NCI-H1436 treated with DMSO at 0.1 percent for 48 hours (cell line): Measurements from ENCODE around the gene TFAP2E.

Experiments used
- DNase-seq: peaks from one replicate; lab custom pipeline; 2025; lab: John Stamatoyannopoulos, UW

TFAP2E gene

DNA sequence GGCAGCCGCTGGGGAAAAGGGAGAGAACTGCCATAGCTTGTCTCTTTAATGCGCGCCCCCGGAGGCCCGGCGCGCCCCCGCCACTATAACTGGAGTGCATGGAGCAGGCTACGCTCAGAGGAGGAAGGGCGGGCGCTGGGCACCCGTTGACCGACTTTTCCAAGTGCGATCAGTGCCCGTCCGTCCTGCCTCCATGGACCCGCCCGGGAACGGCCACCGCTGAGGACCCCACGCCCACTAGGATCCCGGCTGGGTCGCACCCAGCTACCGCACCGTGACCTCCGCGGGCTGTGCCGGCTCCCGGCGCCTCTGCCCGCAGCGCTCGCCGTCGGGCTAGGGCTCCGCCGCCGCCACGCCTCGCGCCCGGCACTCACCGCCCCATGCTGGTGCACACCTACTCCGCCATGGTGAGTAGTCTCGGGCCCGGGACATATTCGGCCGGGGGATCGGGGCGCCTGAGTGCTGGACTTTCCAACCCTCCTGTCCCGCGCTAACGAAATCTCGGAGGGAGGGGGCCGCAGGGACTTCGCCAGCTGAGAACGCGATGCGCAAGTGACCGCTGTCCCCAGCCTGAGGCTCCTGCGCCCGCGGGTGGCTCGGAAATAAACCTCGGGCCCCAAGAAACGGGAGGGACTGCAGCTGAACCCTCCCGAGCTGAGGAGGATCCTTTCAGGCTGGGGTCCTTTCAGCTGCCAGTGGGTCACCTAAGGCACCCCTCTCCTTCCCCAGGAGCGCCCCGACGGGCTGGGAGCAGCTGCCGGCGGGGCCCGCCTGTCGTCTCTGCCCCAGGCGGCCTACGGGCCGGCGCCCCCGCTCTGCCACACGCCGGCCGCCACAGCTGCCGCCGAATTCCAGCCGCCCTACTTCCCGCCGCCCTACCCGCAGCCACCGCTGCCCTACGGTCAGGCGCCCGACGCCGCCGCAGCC is at the start of gene TFAP2E:
Gene TFAP2E (plus strand): TSS at position 117 of the 927 bp plus-strand sequence. CDS start 264 bp downstream, at position 381.
- no peak for DNase-seq

DNA sequence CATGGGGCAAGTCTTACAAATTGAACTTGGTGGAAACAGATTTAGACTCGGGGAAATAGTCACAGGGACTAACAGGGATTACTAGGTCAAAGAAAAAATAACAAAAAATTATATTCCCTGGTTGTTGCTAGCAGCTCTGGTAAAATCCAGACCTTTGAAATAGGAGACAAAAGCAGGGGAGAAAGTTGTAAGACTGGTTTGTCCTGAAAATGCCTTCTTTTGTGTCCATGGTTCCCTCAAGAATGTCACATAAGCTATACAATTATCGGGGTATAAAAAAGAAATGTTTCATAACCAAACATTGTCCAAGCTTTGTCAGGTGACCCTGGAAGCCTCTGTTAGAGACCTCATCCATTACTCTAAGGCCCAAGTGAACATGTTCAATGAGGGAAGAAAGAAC is 49.0 kb upstream of the TFAP2E start:
- no peak for DNase-seq

DNA sequence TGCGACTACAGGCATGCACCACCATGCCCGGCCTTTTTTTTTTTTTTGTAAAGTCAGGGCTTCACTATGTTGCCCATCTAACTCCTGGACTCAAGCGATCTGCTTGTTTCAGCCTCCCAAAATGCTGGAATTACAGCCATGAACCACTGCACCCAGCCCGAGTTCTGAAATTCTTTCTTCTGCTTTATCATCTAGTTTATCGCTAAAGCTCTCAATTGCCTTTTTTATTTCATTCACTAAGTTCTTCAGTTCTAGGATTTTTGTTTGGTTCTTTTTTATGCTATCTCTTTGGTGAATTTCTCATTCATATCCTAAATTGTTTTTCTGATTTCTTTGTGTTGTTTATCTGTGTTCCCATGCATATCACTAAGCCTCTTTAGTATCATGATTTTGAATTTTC is 42.9 kb upstream of the TFAP2E start:
- DNase-seq, result no peak

DNA sequence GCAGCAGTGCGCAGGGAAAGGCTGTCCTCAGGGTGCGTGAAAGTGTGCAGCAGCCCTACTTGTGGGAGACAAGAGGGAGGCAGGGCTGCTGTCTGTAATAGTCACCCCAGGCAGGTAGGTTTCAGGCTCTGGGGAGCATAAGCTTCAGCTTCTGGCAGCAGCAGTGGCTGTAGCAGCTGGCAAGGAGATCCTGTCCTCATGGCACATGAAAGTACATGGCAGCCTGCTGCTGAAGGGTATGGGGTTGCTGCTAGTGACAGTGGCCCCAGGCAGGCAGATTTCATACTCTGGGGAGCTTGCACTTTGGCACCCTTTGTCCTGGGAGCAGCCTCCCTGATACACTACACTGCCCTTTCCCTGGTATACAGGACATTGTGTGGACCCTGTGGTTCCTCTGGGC is 42.2 kb upstream of the TFAP2E start:
- no peak for DNase-seq

DNA sequence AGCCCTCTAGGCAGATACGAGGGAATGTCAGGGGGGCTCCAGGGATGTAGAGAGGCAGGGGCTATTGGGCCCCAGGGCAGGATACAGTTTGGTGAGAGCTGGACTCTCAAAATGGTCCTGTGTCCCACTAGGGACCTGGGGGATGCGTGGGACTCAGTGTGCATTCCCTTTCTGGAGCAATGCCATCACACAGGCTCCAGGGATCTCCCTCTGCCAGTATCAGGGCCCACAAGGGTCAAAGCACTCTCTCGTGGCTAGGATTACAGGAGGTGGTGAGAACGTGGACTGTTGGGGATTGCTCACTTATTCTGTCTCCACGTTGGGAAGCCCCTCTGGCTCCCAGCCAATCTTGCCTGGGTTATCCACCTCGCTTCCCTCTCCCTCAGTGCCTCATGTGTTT is 41.7 kb upstream of the TFAP2E start:
- DNase-seq, result no peak

DNA sequence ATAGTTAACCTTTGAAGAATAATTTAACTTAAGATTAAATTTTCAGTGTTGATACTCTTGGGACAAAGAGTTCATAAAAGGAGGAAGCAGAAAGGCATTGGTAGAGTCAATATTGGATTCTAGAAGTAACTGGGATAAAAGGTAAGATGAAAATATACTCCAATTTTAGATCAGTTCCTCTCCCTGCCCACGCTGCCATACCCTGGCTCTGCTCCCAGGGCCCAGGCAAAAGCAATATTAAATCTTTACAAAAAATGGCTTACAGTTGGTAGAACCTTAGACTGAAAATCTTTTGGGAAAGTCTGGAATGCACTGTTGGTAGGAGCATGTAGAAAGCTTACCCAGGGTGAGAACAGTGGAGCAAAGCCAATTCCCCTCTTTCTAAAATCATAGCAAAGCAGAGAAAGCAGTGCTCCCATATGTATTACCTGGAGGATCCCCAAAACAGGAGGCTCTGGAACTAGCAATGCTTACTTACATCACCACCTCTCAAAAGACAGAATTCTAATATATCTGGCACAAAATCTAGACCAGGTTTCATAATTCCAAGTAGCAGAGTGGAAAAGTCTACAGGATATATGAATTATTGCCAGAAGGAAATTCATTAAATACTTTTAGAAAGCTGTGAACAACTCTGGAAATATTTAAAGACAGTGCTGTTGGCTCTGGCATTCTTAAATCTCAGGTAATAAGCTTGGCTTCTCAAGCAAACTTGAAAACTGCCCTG is 40.5 kb upstream of the TFAP2E start:
- DNase-seq, result no peak

DNA sequence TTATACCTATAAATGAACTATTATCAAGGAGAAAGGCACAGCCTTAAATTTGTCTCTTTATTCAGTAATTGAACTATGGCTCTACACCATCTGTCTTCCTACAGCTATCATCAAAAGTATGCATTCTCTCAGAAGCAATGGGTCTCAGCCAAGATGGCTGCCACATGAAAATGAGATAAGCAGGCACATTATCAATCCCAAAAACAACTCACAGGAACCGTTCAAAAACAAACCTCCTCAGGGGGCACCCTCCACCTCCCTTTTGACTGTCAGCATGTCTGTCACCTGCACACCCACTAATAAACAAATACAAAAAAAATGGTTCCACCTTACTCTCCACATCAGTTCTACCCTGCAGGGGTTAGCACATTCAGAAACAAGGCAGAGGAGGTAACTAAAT is 39.5 kb upstream of the TFAP2E start:
- DNase-seq, result no peak

DNA sequence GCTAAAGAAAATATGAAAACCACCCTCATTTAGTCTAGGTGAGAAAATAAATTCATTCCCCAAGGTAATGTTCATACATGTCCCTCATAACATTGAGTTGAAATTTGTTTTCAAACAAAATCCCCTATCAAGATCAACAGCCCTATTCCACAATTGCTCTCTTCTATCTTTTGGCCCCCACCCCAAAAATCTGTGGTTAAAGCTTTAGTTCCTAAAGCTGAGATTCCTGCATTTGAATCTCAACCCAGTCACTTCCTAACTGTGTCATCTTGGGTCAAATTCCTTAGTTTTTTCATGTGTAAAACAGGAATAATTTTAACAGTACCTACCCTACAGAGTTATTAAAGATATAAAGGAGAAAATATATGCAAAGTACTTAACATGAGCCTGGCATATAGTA is 37.9 kb upstream of the TFAP2E start:
- DNase-seq, result no peak

DNA sequence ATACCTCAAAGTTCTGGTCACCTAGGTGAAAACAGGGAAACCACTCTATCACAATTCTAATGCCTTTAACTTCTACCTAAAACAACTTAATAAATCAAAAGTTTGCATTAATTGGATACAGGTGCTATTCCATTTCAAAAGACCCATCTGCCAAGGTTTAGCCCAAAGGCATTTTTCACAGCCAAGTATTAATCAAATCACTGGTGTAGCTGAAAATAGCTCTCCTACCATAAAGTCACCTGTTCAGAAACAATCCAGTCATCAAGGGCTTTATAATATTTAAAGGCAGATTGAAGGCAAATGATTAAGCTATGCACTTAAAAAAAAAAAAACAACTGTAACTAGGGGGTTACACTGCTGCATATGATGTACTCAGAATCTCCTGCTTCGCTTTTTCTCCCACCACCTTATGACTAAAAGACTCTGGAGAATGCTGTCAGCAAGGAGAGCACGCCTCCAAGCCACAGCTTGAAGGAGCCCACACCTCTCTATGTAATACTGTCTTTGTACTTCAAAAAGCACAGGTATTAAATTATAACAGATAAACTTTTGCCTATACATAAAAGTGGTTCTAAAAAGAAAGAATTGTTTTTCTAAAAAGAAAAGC is 36.5 kb upstream of the TFAP2E start:
- DNase-seq, result no peak

DNA sequence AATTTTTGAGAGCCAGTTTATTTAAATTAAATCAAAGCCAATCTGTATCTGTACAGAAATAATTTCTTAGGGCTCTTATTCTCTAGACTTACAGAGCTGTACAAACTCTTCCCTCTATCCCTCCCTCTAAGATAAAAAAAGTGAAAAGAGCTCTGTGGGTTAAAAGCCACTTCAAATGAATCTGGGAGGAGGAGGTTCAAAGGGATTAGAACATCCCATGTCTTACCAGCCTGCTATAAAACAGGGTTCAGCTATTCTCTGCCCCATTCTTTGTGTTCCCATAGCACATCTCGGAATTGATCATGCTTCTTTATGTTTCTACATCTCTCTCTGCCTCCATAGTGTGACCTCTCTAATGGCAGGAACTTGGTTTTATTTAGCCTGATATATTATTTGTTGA is 35.3 kb upstream of the TFAP2E start:
- no peak for DNase-seq

DNA sequence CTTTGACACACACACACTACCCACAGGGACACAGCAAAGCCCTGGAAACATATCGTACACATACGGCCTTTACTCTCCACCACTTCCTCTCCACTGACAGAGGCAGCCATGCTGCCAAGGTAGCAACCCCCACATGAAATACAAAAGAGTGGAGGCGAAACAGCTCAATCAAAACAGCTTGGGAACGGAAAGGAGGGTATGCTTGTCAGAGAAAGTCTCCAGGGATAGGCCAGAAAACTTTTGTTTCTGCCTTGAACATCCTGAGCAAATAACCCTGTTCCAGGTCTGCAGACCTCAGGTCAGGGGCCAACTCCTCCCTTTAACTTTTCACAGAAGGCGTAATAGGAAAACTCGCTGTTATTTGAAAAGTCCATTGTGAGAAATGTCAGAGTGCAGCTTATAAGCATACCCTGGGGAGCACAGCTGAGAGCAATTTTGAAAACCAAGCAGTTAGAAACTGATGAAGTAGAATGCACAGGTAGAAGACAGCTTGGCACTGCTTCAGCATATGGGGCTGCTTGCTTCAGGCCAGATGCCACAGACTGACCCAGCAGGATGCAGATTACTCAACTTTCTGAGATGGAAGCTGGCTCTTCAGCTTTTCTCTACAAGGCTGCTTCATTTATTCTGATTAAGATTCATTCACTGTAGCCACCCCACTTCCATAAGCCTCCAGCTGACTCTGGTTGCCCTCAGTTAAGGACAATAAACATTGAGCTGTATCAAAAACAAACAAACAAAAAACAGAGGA is 33.9 kb upstream of the TFAP2E start:
- no peak for DNase-seq

DNA sequence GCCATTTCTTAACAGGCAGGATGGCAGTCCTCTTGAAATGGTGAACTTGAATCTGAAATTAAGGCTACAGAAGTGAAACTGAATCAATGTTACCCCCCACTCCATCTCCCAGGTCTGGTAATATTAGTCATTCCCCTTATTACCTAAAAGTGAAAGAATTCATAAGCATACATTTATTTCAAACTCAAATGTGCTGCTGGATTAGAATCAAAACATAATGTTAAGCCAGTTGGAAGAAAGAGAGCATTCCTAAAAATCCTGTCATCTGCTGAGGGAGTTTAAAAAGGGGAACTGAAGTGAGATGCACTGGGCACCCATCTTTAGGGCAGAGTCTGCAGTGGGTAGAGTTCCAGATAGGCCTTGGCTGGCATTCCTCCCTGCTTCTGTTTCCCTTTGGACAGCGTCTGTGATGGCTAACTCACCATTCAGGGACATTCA is 33.3 kb upstream of the TFAP2E start:
- no peak for DNase-seq

DNA sequence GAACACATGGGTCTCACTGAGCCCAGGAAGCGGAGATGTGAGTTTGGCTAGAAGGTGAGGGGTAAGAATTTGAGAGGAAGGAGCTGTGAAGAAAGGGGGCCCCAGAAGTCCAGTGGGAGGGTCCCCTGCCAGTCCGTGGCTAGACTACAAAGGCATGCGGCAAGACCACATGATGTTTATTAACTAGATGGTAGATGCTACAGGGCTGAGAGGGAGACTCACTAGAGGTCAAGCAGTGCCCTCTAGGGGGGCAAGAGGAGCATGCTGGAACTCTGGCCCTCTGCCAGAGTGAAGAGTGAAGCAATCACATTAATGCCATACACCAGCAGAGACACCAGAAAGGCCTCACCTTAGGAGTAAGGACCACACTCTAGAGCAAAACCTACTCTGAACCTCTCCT is 28.1 kb upstream of the TFAP2E start:
- no peak for DNase-seq

DNA sequence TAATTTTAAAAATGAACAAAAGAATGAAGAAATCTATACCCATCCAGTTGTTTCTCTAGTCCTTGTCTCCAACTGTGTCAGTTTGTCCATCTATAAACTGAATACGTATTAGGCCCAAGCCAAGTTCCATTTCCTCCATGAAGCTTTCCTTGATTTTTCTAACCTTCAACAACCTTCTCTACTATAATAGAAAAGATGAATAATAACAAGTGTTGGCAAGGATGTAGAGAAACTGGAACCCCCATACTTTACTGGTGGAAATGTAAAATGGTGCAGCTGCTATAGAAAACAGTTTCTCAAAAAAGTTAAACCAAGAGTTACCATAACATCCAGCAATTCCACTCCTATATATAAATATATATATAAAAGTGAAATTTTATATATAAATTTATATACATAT is 26.5 kb upstream of the TFAP2E start:
- DNase-seq, result no peak

DNA sequence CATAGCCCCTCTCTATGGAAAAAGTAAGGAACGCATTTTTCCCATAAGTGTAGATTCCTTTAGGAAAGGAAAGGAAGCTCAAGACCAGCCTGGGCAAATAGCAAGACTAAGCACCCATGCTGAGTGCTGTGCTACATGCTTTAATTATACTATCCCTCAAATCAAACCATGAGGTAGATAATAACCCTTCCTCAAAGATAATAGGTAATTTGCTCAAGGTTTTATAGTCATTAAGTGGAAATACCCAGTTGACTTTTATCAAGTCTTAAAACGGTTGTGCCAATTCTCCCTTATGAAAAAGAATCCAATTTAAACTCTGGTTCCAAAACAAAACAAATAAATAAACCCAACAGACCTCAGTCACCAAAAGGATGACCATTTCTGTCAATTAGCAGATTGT is 19.3 kb upstream of the TFAP2E start:
- DNase-seq, result no peak

DNA sequence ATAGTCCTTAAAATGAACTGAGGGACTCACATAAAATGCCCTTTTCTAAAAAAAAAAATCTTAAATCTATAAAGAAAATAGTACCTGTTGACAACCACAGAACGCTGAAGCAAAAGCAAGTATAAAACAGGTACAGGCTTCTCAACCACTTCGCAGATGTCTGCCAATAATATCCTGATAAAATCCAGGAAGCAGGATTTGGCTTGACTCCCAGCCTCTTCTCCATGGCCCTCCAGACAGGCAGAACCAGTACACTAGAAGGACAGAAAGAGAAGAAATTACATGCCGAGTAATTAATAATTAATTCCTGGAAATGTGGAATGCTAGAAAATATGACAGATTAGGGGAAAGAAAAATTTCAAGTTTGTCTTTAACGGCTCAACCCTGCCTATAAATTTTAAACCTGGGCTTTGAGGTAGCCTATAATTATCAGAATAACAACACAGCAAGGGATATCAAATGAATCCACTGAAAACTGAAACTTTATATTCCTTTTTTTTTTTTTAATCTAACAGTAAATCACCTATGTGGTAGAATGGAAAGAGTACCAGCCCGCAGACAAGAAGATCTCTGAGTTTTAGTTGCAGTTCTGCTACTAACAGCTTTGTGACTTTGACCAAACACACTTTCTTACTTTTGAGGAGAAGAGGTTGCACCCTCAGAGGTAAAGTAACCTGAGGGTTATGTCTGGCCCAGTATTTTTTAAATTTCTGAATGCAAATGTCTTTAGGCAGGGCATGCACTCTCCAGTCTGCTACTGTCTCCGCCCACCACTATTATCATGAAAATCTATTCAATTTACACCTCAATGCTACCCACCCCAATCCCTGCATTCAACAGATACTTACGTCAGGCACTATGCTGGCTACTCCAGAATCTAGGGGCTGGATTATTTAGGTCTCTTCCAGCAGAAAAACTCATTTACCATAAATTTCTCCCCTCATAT is 18.6 kb upstream of the TFAP2E start:
- no peak for DNase-seq

DNA sequence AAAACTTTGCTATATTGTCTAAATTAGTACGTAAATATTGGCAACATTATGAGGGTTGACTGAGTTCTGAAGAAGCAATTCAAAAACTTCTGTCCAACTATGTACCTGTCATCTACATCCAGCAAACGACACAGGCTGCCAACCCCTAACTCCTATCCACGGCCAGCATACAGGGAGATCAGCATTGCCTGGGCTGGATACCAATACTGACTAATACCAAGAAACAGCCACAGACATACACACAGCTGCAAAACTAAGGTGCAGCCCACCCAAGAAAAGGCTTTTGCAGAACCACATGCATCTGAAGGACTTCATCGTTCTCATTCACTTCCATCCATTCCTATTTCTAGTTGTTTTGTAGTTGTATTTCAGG is 17.9 kb upstream of the TFAP2E start:
- DNase-seq, result no peak

DNA sequence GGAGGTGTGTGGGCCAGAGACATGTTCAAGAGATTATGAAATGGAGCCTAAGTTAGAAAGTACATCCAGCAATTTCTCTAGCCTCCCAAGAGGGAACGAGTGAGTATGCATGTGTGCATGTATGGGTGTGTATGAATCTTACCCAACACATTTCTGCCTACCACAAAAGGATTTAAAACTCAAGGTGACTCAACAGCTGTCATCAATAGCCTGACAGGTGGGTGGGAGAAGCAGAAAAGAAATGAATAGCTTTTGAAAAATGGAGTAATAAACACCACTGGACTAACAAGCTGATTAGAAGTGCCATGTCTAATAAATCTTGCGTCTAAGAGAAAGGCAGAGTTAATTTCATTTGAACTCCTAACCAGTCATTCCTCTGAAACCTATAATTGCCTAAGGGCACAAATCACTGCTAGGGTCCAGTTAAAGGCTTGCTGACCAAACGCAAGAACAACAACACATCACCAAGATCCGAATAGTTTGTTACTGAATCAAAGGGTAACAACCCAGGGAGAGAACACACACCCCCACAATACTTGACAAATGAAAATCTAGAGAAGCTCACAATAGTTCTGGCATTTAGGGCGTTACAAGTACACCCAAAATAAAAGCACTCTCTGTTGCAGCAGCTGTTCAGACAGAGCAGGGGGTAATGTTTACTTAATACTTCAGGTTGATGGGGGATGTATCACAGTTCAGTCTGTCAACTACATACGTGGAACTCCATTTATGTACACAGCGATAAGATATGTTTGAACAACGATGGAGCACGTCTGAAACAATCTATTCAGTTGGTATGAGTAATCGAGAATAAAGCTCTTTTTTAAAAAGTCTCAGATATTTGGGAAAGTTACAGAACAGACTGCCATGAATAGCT is 17.3 kb upstream of the TFAP2E start:
- no peak for DNase-seq

DNA sequence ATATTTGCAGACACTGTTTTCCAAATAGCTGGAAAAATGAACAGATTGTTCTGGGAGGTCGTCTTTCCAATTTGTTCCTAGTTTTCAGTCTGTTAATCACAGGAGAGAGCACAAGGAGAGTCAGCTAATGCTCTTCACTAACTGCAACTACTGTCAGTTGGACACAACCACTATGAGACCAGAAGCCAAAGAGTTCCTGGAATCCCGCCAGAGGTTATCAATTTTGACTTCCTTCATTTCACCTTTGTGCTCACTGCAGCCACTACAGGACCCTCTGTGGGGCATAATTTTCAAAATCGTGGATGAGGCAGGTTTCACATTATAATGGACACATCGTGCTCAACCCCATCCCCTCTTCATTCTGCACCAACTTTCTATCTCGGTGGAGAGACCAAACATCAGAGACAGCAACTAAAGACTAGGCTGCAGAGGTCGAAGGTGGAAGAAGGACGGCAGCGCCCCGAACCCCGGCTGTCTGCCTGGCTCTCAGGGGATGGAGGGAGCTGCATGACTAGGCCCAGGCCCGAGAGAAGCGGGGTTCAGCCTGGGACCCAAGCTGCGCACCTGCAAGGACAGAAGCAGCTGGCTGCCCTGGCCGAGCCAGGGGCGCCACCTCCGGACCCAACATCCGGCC is 16.5 kb upstream of the TFAP2E start:
- DNase-seq, result no peak
